ENCODE data around the gene TNFAIP8L1.

TNFAIP8L1 gene

GRCh38 chr19:4596033-4596904, 43.0 kb upstream of the TNFAIP8L1 start:
- no peak overlapping the region for H3K14ac ChIP-seq (ENCODE audit: low read length in 2 of 2)
- H3K9me3 ChIP-seq (ENCODE audit: control insufficient read depth, low read length): no peaks in the 10 kb centered on the region
- no peak for DNase-seq
- no peak overlapping the region for H3K4me3 ChIP-seq (ENCODE audit: insufficient read depth in 1 of 2, low read depth in 1 of 2, low read length in 2 of 2)
- no peak overlapping the region for H3K18ac ChIP-seq (ENCODE audit: low read depth in 1 of 2, low read length in 2 of 2)
- H2BK12ac ChIP-seq (ENCODE audit: low read length in 2 of 2): no peak overlapping the region
- WGBS: 71% methylated on average over 11 of the region's 21 CpGs
- H3K27ac ChIP-seq (ENCODE audit: low read length, poor library complexity, severe bottlenecking): no peak overlapping the region
- no peak overlapping the region for H2BK15ac ChIP-seq (ENCODE audit: low read depth, poor library complexity, severe bottlenecking)
- no peak overlapping the region for H4K8ac ChIP-seq (ENCODE audit: low read length)
- peaks cover 9% of the 10 kb centered on the region for H3K4me1 ChIP-seq (ENCODE audit: control insufficient read depth, insufficient read depth, low read depth, low read length)
- no peaks in the 10 kb centered on the region for H3K36me3 ChIP-seq (ENCODE audit: control insufficient read depth in 1 of 2, insufficient read depth in 2 of 2, low read depth in 1 of 2, low read length in 2 of 2)
- H3K4me2 ChIP-seq (ENCODE audit: low read length, poor library complexity, severe bottlenecking): no peak overlapping the region
- no peak overlapping the region for H3K4ac ChIP-seq (ENCODE audit: low read depth in 1 of 2, low read length in 2 of 2)
- H2BK120ac ChIP-seq (ENCODE audit: low read depth, low read length): no peak overlapping the region
- H3K9ac ChIP-seq (ENCODE audit: low read length): no peak overlapping the region
- no peak overlapping the region for H2AFZ ChIP-seq (ENCODE audit: low read depth, low read length)
- no peak overlapping the region for H2BK5ac ChIP-seq (ENCODE audit: low read depth, low read length, poor library complexity, severe bottlenecking)
- peaks cover 38 to 73% of the 10 kb centered on the region in 2 experiments for H3K27me3 ChIP-seq (ENCODE audit: control insufficient read depth in 1 of 2, insufficient read depth in 1 of 2, low read length in 2 of 2)
- H3K79me1 ChIP-seq (replicated peaks; ENCODE audit: low read length, poor library complexity, severe bottlenecking): no peaks in the 10 kb centered on the region
- no peak overlapping the region for H4K91ac ChIP-seq (ENCODE audit: low read length)
- no peak overlapping the region for H3K23ac ChIP-seq (ENCODE audit: low read length in 2 of 2)
- H2AK5ac ChIP-seq (ENCODE audit: low read length, severe bottlenecking): no peak overlapping the region

- 12% methylated on average over 25 of the region's 27 CpGs for WGBS
These were observed 41.9 kb upstream of the TNFAIP8L1 start for GRCh38 chr19:4597278-4597974.

GRCh38 chr19:4597975-4598671, 41.2 kb upstream of the TNFAIP8L1 start:
- 4% methylated on average over 21 of the region's 32 CpGs for WGBS
- H3K4me1 ChIP-seq (ENCODE audit: control insufficient read depth, insufficient read depth, low read depth, low read length): peaks cover 9% of the 10 kb centered on the region

More at GRCh38 chr19:4597278-4597974, 41.9 kb upstream of the TNFAIP8L1 start:
- Histone ChIP-seq H3K4me2 (ENCODE audit: low read length, poor library complexity, severe bottlenecking) (no peak overlapping the region), H3K4ac (ENCODE audit: low read depth in 1 of 2, low read length in 2 of 2) (peak overlapping the region in 1 of 2 experiments; percentile 35), H3K27ac (ENCODE audit: low read length, poor library complexity, severe bottlenecking) (no peak overlapping the region), H2BK5ac (ENCODE audit: low read depth, low read length, poor library complexity, severe bottlenecking) (no peak overlapping the region), H2AFZ (ENCODE audit: low read depth, low read length) (no peak overlapping the region), H2AK5ac (ENCODE audit: low read length, severe bottlenecking) (no peak overlapping the region), H3K23ac (ENCODE audit: low read length in 2 of 2) (no peak overlapping the region), H3K14ac (ENCODE audit: low read length in 2 of 2) (no peak overlapping the region), H4K8ac (ENCODE audit: low read length) (peak overlapping the region; percentile 12), H3K18ac (ENCODE audit: low read depth in 1 of 2, low read length in 2 of 2) (peak overlapping the region in 1 of 2 experiments; percentile 38), H3K36me3 (ENCODE audit: control insufficient read depth in 1 of 2, insufficient read depth in 2 of 2, low read depth in 1 of 2, low read length in 2 of 2) (no peaks in the 10 kb centered on the region), H4K91ac (ENCODE audit: low read length) (peak overlapping the region; percentile 11), H3K4me3 (ENCODE audit: insufficient read depth in 1 of 2, low read depth in 1 of 2, low read length in 2 of 2) (no peak overlapping the region), H3K27me3 (ENCODE audit: control insufficient read depth in 1 of 2, insufficient read depth in 1 of 2, low read length in 2 of 2) (peaks cover 32 to 71% of the 10 kb centered on the region in 2 experiments), H2BK15ac (ENCODE audit: low read depth, poor library complexity, severe bottlenecking) (no peak overlapping the region), H2BK12ac (ENCODE audit: low read length in 2 of 2) (peak overlapping the region in 1 of 2 experiments; percentile 6), H2BK120ac (ENCODE audit: low read depth, low read length) (no peak overlapping the region), H3K9ac (ENCODE audit: low read length) (no peak overlapping the region), H3K9me3 (ENCODE audit: control insufficient read depth, low read length) (no peaks in the 10 kb centered on the region), H3K79me1 (replicated peaks; ENCODE audit: low read length, poor library complexity, severe bottlenecking) (no peaks in the 10 kb centered on the region), H3K4me1 (ENCODE audit: control insufficient read depth, insufficient read depth, low read depth, low read length) (peaks cover 9% of the 10 kb centered on the region)
- no peak for DNase-seq

More at GRCh38 chr19:4597975-4598671, 41.2 kb upstream of the TNFAIP8L1 start:
- peak overlapping the region; percentile 14 for H3K4me2 ChIP-seq (ENCODE audit: low read length, poor library complexity, severe bottlenecking)
- H3K9ac ChIP-seq (ENCODE audit: low read length): no peak overlapping the region
- peak overlapping the region; percentile 64 to 84 for H3K18ac ChIP-seq (ENCODE audit: low read depth in 1 of 2, low read length in 2 of 2)
- H3K79me1 ChIP-seq (replicated peaks; ENCODE audit: low read length, poor library complexity, severe bottlenecking): no peaks in the 10 kb centered on the region
- H4K8ac ChIP-seq (ENCODE audit: low read length): peak overlapping the region; percentile 19
- H3K27ac ChIP-seq (ENCODE audit: low read length, poor library complexity, severe bottlenecking): no peak overlapping the region
- peaks cover 28 to 73% of the 10 kb centered on the region in 2 experiments for H3K27me3 ChIP-seq (ENCODE audit: control insufficient read depth in 1 of 2, insufficient read depth in 1 of 2, low read length in 2 of 2)
- H3K23ac ChIP-seq (ENCODE audit: low read length in 2 of 2): peak overlapping the region in 1 of 2 experiments; percentile 87
- H3K4me3 ChIP-seq (ENCODE audit: insufficient read depth in 1 of 2, low read depth in 1 of 2, low read length in 2 of 2): no peak overlapping the region
- H2BK5ac ChIP-seq (ENCODE audit: low read depth, low read length, poor library complexity, severe bottlenecking): no peak overlapping the region
- H2AFZ ChIP-seq (ENCODE audit: low read depth, low read length): peak overlapping the region; percentile 61
- no peak overlapping the region for H3K4ac ChIP-seq (ENCODE audit: low read depth in 1 of 2, low read length in 2 of 2)
- no peak overlapping the region for H4K91ac ChIP-seq (ENCODE audit: low read length)
- no peak overlapping the region for H2AK5ac ChIP-seq (ENCODE audit: low read length, severe bottlenecking)
- no peaks in the 10 kb centered on the region for H3K36me3 ChIP-seq (ENCODE audit: control insufficient read depth in 1 of 2, insufficient read depth in 2 of 2, low read depth in 1 of 2, low read length in 2 of 2)
- peak overlapping the region in 1 of 2 experiments; percentile 68 for H3K14ac ChIP-seq (ENCODE audit: low read length in 2 of 2)
- peak; percentile 57 for DNase-seq
- H2BK120ac ChIP-seq (ENCODE audit: low read depth, low read length): no peak overlapping the region
- H3K9me3 ChIP-seq (ENCODE audit: control insufficient read depth, low read length): no peaks in the 10 kb centered on the region
- no peak overlapping the region for H2BK15ac ChIP-seq (ENCODE audit: low read depth, poor library complexity, severe bottlenecking)
- peak overlapping the region in 1 of 2 experiments; percentile 60 for H2BK12ac ChIP-seq (ENCODE audit: low read length in 2 of 2)
